ENCODE data around the gene GEMIN7. TPM values are rescaled to one million over a fixed set of nuclear protein-coding genes. Genes with fewer than 3 reads are reported as not detected.

Gene GEMIN7
- total and polyA plus RNA-seq, 2 of the 13 experiments (the other 11 are each of a cell fraction or from before 2014, with no cell fraction given): 24.1 to 30.6 TPM

- TF ChIP-seq ZMYM4 (CRISPR knock-in tag; IDR thresholded peaks at IDR 0.05) (peak; percentile 48; the same call in 1 of the 2 replicates), ZNF335 (CRISPR knock-in tag; IDR thresholded peaks at IDR 0.05) (peak; percentile 37; the same call in 1 of the 2 replicates), ZNF558 (CRISPR knock-in tag; IDR thresholded peaks at IDR 0.05; ENCODE audit: borderline replicate concordance) (peak; percentile 69; the same call in 1 of the 2 replicates), ZSCAN5A (CRISPR knock-in tag; IDR thresholded peaks at IDR 0.05; ENCODE audit: borderline replicate concordance) (no peak; the same call in 1 of the 2 replicates), SIN3B (IDR thresholded peaks at IDR 0.05; ENCODE audit: low read length) (peak; percentile 75; the same call in 1 of the 2 replicates), HDAC6 (IDR thresholded peaks at IDR 0.05; ENCODE audit: low read depth, low read length) (no peak), ZBTB42 (CRISPR knock-in tag; IDR thresholded peaks at IDR 0.05) (peak; percentile 72; the same call in 1 of the 2 replicates), ELF1 (CRISPR knock-in tag; IDR thresholded peaks at IDR 0.05) (peak; percentile 69), BRD4 (CRISPR knock-in tag; IDR thresholded peaks at IDR 0.05) (no peak), SNAI1 (CRISPR knock-in tag; IDR thresholded peaks at IDR 0.05; ENCODE audit: borderline replicate concordance) (no peak), RAD21 (CRISPR knock-in tag; IDR thresholded peaks at IDR 0.05) (peak; percentile 44; the same call in 1 of the 2 replicates), ERF (CRISPR knock-in tag; IDR thresholded peaks at IDR 0.05) (peak; percentile 92), ZBTB7B (CRISPR knock-in tag; IDR thresholded peaks at IDR 0.05) (peak; percentile 75; the same call in 1 of the 2 replicates), ZNF776 (CRISPR knock-in tag; IDR thresholded peaks at IDR 0.05) (0 out of 2 replicates have a peak, but pooled peaks have one; percentile 21), PAWR (CRISPR knock-in tag; IDR thresholded peaks at IDR 0.05; ENCODE audit: borderline replicate concordance) (no peak), ZC3H13 (CRISPR knock-in tag; IDR thresholded peaks at IDR 0.05) (peak; percentile 63; the same call in 1 of the 2 replicates), ARNT2 (CRISPR knock-in tag; IDR thresholded peaks at IDR 0.05; ENCODE audit: low read depth) (0 out of 2 replicates have a peak, but pooled peaks have one; percentile 40), IKZF5 (CRISPR knock-in tag; IDR thresholded peaks at IDR 0.05) (peak; percentile 86), NAIF1 (CRISPR knock-in tag; IDR thresholded peaks at IDR 0.05; ENCODE audit: borderline replicate concordance) (peak; percentile 61; the same call in 1 of the 2 replicates), CERS6 (CRISPR knock-in tag; IDR thresholded peaks at IDR 0.05) (no peak), SKIL (CRISPR knock-in tag; IDR thresholded peaks at IDR 0.05; ENCODE audit: borderline replicate concordance) (peak; percentile 54; the same call in 1 of the 2 replicates), RFX1 (IDR thresholded peaks at IDR 0.05) (peak; percentile 42; the same call in 1 of the 2 replicates)
Observed at GRCh38 chr19:45092747-45093678, 14.0 kb downstream of the GEMIN7 start, which contains the start of gene PPP1R37 (continued).
